HepG2 (cell line): ENCODE data around the gene TBXA2R. TPM values are rescaled to one million over a fixed set of nuclear protein-coding genes. Genes with fewer than 3 reads are reported as not detected.
A peak's percentile ranks its signal among the peaks of the same experiment; 100 is the strongest.

Experiments
- ATF6 ChIP-seq: sonication (generic); formaldehyde crosslinking; conservative IDR thresholded peaks from 2 replicates; pipeline ENCODE4 v1.4.0; 2020; ENCODE audit warnings: missing genetic modification reagents
- CENPT ChIP-seq: sonication (generic); formaldehyde crosslinking; IDR thresholded peaks from 2 replicates; pipeline ENCODE4 v1.8.0; 2022; ENCODE audit warnings: low read depth, mild to moderate bottlenecking, moderate library complexity, missing genetic modification reagents
- NAIF1 ChIP-seq: sonication (generic); formaldehyde crosslinking; IDR thresholded peaks from 2 replicates; pipeline ENCODE4 v1.5.0; 2020; ENCODE audit warnings: mild to moderate bottlenecking, missing genetic modification reagents, borderline replicate concordance
- PRMT3 ChIP-seq: sonication (generic); formaldehyde crosslinking; IDR thresholded peaks from 2 replicates; pipeline ENCODE4 v1.8.1; 2022; ENCODE audit warnings: low read depth, mild to moderate bottlenecking, moderate library complexity, missing genetic modification reagents, borderline replicate concordance
- RAD21 ChIP-seq: fragments of 450-650 bp; formaldehyde crosslinking; IDR thresholded peaks from 2 replicates; pipeline ENCODE4 v1.5.0; 2020; ENCODE audit warnings: mild to moderate bottlenecking
- RAD51 ChIP-seq: fragments of 450-650 bp; IDR thresholded peaks from 2 replicates; pipeline ENCODE4 v1.6.1; 2016; ENCODE audit warnings: borderline replicate concordance
- REST ChIP-seq, 2 experiments: IDR thresholded peaks; 2 replicates each; pipeline ENCODE4 v1.6.1; 2011 to 2012; ENCODE audit warnings: low read length in 2 of 2, borderline replicate concordance in 1 of 2, low read depth in 1 of 2, mild to moderate bottlenecking in 1 of 2, moderate library complexity in 1 of 2
- SP140L ChIP-seq: sonication (generic); formaldehyde crosslinking; IDR thresholded peaks from 2 replicates; pipeline ENCODE4 v1.4.0; 2020; ENCODE audit warnings: missing genetic modification reagents, borderline replicate concordance
- ZBTB39 ChIP-seq: sonication (generic); formaldehyde crosslinking; IDR thresholded peaks from 2 replicates; pipeline ENCODE4 v1.5.0; 2020; ENCODE audit warnings: missing genetic modification reagents
- ZNF160 ChIP-seq: sonication (generic); formaldehyde crosslinking; IDR thresholded peaks from 2 replicates; pipeline ENCODE4 v1.8.0; 2022; ENCODE audit warnings: mild to moderate bottlenecking, inconsistent platforms, missing genetic modification reagents
- ZNF382 ChIP-seq: sonication (generic); formaldehyde crosslinking; IDR thresholded peaks from 2 replicates; pipeline ENCODE4 v1.5.0; 2020; ENCODE audit warnings: missing genetic modification reagents, mild to moderate bottlenecking, borderline replicate concordance
- ZNF407 ChIP-seq: sonication (generic); formaldehyde crosslinking; IDR thresholded peaks from one replicate; pipeline ENCODE4 v1.5.1; 2020; ENCODE audit warnings: mild to moderate bottlenecking, missing genetic modification reagents; ENCODE audit errors: not compliant biosample characterization
- polyA plus RNA-seq, 8 experiments: library from polyadenylated mRNA; depleted of rRNA in 3 of 8; stranded (reverse) in 7 of 8; unstranded in 1 of 8; fragments of >200 nt; fragmentation: Illumina TruSeq in 4 of 8; extraction: Trizol in 4 of 8; gene quantifications; 2 replicates each; pipeline versions ENCODE4 v1.2.1 to v1.2.3, GENCODE V29; 2011 to 2016; ENCODE audit warnings: low read depth in 4 of 8, missing spikeins in 1 of 8, mixed read lengths in 1 of 8; ENCODE audit not compliant: insufficient read depth in 1 of 8
- total RNA-seq, 5 experiments: library from RNA; depleted of rRNA; stranded (reverse); fragments of >200 nt; fragmentation: Illumina TruSeq; extraction: Trizol; gene quantifications; 2 replicates each; pipeline ENCODE4 v1.2.3, GENCODE V29; 2016; ENCODE audit warnings: low read depth in 1 of 5

The TBXA2R gene
- total and polyA plus RNA-seq, 2 of the 13 experiments (the other 11 are each of a cell fraction or from before 2014, with no cell fraction given) = 0.09 TPM; not detected in 1

- no peak for TF ChIP-seq SP140L (CRISPR knock-in tag)
- TF ChIP-seq ZNF160 (CRISPR knock-in tag) = no peak
- TF ChIP-seq NAIF1 (CRISPR knock-in tag) = no peak
- TF ChIP-seq PRMT3 (CRISPR knock-in tag) = no peak
- no peak for TF ChIP-seq ATF6 (CRISPR knock-in tag)
- peak in 1 of 2 experiments; percentile 22; a peak in 2 of 4 replicates for TF ChIP-seq REST (IDR thresholded peaks at IDR 0.05; ENCODE audit: borderline replicate concordance in 1 of 2, low read depth in 1 of 2, low read length in 2 of 2)
- TF ChIP-seq ZNF407 (CRISPR knock-in tag) = no peak
- peak; percentile 44; the same call in 1 of the 2 replicates for TF ChIP-seq ZBTB39 (CRISPR knock-in tag)
- TF ChIP-seq RAD21 (CRISPR knock-in tag) = peak; percentile 40; the same call in 1 of the 2 replicates
- peak; percentile 61; the same call in 1 of the 2 replicates for TF ChIP-seq CENPT (CRISPR knock-in tag)
- TF ChIP-seq RAD51 = no peak
- TF ChIP-seq ZNF382 (CRISPR knock-in tag) = no peak
Observed at GRCh38 chr19:3556978-3557460, 49.7 kb downstream of the TBXA2R start (continued).
